Activated T-helper 1 cell treated with anti-CD3 and anti-CD28 coated beads, Interleukin-12 subunit alpha, Interleukin-12 subunit beta, Interleukin-2, Interleukin-4 antibody, amounts not matched to agents 30 ng/mL and 10 ng/mL and 1 ng/mL, durations not matched to agents 14 hours and 24 hours and 36 hours (primary cell): ENCODE data around the gene MARVELD1. TPM values are rescaled to one million over a fixed set of nuclear protein-coding genes. Genes with fewer than 3 reads are reported as not detected.

Source experiments
- DNase-seq: peaks from one replicate; pipeline ENCODE4 v3.0.0; 2021; ENCODE audit warnings: low spot score
- H3K27ac Mint-ChIP-seq: one replicate; pipeline ENCODE4 v1.8.0; 2021; ENCODE audit warnings: mild to moderate bottlenecking, mixed read lengths
- H3K27me3 Mint-ChIP-seq: one replicate; pipeline ENCODE4 v1.8.0; 2022; ENCODE audit warnings: mild to moderate bottlenecking, moderate library complexity, mixed read lengths; ENCODE audit not compliant: insufficient read depth
- H3K36me3 Mint-ChIP-seq: one replicate; pipeline ENCODE4 v1.8.0; 2021; ENCODE audit warnings: low read depth, mixed read lengths
- H3K4me1 Mint-ChIP-seq: one replicate; pipeline ENCODE4 v1.8.0; 2021; ENCODE audit warnings: low read depth, mixed read lengths
- H3K4me3 Mint-ChIP-seq: one replicate; pipeline ENCODE4 v1.8.0; 2021; ENCODE audit warnings: mild to moderate bottlenecking, moderate library complexity, mixed read lengths
- H3K9me3 Mint-ChIP-seq: one replicate; pipeline ENCODE4 v1.8.0; 2021; ENCODE audit warnings: mixed read lengths
- intact Hi-C: fragments of 100-400 bp; cut with micrococcal nuclease; formaldehyde crosslinking; loops from one replicate; pipeline ENCODE4 v1.15.1; 2024
- total RNA-seq: library from RNA; stranded (reverse); gene quantifications from 2 replicates; pipeline ENCODE4 v1.2.3, GENCODE V29; 2022

The MARVELD1 gene
- total RNA-seq, 1 donor from 2014 or later = 3.4 TPM

GRCh38 chr10:97718659-97719142, 5.2 kb downstream of the MARVELD1 start:
- H3K4me3 Mint-ChIP-seq = no peak overlapping the region
- peaks cover 5% of the 10 kb centered on the region for H3K4me1 Mint-ChIP-seq
- no peak overlapping the region for H3K27ac Mint-ChIP-seq
- H3K36me3 Mint-ChIP-seq = peaks cover 6% of the 10 kb centered on the region
- H3K27me3 Mint-ChIP-seq = peaks cover 17% of the 10 kb centered on the region
- intact Hi-C loops = no loop called here
- no peak for DNase-seq
- H3K9me3 Mint-ChIP-seq = no peaks in the 10 kb centered on the region

- no peak overlapping the region for H3K4me3 Mint-ChIP-seq
- H3K36me3 Mint-ChIP-seq = peaks cover 4% of the 10 kb centered on the region
- no peak overlapping the region for H3K27ac Mint-ChIP-seq
- H3K9me3 Mint-ChIP-seq = no peaks in the 10 kb centered on the region
- DNase-seq = no peak
- peaks cover 23% of the 10 kb centered on the region for H3K27me3 Mint-ChIP-seq
- intact Hi-C loops = no loop called here
- H3K4me1 Mint-ChIP-seq = no peaks in the 10 kb centered on the region
These were observed 6.1 kb downstream of the MARVELD1 start for GRCh38 chr10:97719602-97720001.

GRCh38 chr10:97721871-97722780, 8.6 kb downstream of the MARVELD1 start:
- Mint-ChIP-seq H3K9me3 (no peaks in the 10 kb centered on the region), H3K36me3 (no peaks in the 10 kb centered on the region), H3K27me3 (peaks cover 13% of the 10 kb centered on the region), H3K27ac (no peak overlapping the region), H3K4me3 (no peak overlapping the region), H3K4me1 (no peaks in the 10 kb centered on the region)
- intact Hi-C loops = no loop called here
- DNase-seq = no peak

GRCh38 chr10:97723001-97723400, 9.5 kb downstream of the MARVELD1 start:
- intact Hi-C loops = no loop called here
- Mint-ChIP-seq H3K36me3 (no peaks in the 10 kb centered on the region), H3K9me3 (no peaks in the 10 kb centered on the region), H3K4me3 (no peak overlapping the region), H3K4me1 (no peaks in the 10 kb centered on the region), H3K27me3 (peaks cover 11% of the 10 kb centered on the region), H3K27ac (no peak overlapping the region)
- DNase-seq = no peak

DNA sequence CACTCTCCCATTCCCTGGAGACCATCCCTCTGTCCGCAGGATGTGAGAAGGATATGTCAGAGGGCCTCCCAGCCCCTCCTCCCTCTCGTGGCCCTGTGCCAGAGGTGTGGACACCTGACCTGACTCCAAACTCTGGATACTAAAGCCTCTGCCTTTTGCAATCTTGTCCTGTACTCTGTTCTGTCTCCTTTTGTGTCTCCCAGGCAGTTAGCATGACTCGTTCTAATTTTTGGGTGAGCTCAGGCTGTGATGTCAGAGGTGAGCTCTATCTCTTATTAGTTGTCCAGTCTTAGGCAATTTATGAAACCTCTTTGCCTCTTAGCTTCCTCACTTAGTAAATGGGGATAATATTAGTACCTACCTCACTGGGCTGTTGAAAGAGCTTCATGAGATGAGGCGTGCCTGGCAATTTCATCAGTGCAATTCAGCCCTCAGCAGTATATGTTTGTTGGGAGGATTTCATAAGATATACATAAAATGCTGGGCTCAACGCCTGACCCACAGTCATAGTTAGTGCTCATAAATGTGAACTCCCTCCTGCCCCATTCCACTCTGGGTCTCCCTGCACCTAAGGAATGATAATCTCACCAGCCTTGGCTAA, 10.9 kb downstream of the MARVELD1 start:
- Mint-ChIP-seq H3K27ac (no peak overlapping the region), H3K27me3 (peaks cover 12% of the 10 kb centered on the region), H3K4me3 (no peak overlapping the region), H3K9me3 (no peaks in the 10 kb centered on the region), H3K36me3 (no peaks in the 10 kb centered on the region), H3K4me1 (no peaks in the 10 kb centered on the region)
- no peak for DNase-seq
- intact Hi-C loops = no loop called here

DNA sequence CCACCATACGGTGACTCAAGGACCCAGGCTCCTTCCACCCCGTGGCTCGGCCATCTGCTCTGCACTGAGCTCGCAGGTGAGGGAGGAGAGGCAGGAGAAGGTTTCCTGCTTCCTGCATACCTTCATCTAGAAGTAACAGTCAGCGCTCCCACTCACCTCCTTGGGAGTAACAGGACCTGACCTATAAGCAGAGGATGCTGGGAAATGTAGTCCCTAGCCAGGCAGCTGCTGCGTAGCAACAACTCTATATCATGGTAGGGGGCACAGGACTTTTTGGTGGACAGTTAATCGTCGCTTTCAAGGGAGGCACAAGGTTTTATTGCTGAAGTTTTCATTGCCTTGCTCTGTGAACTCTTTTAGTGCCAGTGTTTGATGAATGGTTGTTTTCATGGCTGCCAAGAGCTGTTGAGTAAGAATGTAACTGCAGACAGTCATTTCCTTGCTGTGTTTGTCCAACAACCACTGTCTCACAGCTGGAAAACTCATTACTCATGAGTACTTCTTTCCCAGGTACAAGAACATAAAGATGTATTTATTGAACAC, 13.2 kb downstream of the MARVELD1 start:
- no peaks in the 10 kb centered on the region for H3K36me3 Mint-ChIP-seq
- H3K27me3 Mint-ChIP-seq = peaks cover 12% of the 10 kb centered on the region
- no peaks in the 10 kb centered on the region for H3K4me1 Mint-ChIP-seq
- intact Hi-C loops = loop anchor here (1.0 kb wide), 1 partner anchor 12 kb away; no protein-coding TSS in a partner anchor
- no peak for DNase-seq
- H3K9me3 Mint-ChIP-seq = no peaks in the 10 kb centered on the region
- H3K27ac Mint-ChIP-seq = no peak overlapping the region
- H3K4me3 Mint-ChIP-seq = no peak overlapping the region

- Mint-ChIP-seq H3K4me1 (no peaks in the 10 kb centered on the region), H3K27ac (no peak overlapping the region), H3K36me3 (no peaks in the 10 kb centered on the region), H3K9me3 (no peaks in the 10 kb centered on the region), H3K27me3 (peaks cover 12% of the 10 kb centered on the region), H3K4me3 (no peak overlapping the region)
- intact Hi-C loops = no loop called here
- no peak for DNase-seq
These were observed 15.5 kb downstream of the MARVELD1 start for GRCh38 chr10:97729014-97729413.

DNA sequence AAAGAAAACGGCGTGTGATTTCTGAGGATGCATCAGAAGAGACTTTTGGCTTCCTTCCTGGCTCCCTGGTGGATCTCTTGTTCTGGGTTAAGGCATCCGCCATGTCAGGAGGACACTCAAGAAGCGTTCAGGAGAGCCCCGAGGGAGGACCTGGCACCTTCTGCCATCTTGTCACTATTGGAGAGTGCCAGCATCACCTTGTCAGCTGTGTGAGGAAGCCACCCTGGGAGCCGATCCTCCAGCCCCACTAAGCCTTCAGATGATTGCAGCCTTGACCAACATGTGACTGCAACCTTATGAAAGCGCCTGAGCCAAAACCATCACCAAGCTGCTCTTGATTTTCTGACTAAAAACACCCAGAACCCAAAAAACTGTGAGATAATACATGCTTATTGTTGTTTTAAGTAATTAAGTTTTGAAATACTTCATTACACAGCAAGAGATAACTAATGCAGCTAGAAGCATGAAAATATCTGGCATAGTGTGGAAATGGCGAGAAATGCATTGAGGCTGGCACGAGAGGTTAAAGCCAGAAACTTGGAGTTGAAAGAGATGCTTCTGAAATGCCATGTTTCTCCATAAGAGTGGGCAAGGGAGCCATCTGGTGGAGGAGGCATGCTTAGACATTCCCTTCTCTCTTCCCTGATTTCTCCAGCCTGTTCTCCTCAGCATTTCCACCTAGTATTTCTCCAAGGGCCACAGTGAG, 18.0 kb downstream of the MARVELD1 start:
- no peak overlapping the region for H3K4me3 Mint-ChIP-seq
- no peaks in the 10 kb centered on the region for H3K9me3 Mint-ChIP-seq
- intact Hi-C loops = loop anchor here (1.0 to 2.0 kb wide), 4 partner anchors 22 to 159 kb away; partner anchors contain the start of gene ANKRD2
- no peak for DNase-seq
- H3K4me1 Mint-ChIP-seq = peaks cover 8% of the 10 kb centered on the region
- H3K36me3 Mint-ChIP-seq = no peaks in the 10 kb centered on the region
- H3K27ac Mint-ChIP-seq = no peak overlapping the region
- H3K27me3 Mint-ChIP-seq = peaks cover 1% of the 10 kb centered on the region

DNA sequence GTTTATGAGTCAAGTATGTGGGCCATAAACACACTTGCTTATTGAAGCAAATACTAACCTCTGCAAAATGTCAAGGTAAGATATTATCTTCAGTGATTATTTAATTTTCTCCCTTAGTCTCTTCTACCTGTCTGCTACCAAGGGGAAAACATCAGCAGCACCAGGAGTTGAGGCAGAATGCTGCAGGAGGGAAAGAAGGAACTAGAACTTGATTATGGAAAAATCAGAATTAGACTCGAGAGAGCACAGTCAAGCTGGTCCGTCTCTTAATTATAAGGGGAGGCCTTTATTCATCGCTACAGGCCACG, 18.5 kb downstream of the MARVELD1 start:
- Mint-ChIP-seq H3K27me3 (peaks cover 3% of the 10 kb centered on the region), H3K27ac (no peak overlapping the region)

DNA sequence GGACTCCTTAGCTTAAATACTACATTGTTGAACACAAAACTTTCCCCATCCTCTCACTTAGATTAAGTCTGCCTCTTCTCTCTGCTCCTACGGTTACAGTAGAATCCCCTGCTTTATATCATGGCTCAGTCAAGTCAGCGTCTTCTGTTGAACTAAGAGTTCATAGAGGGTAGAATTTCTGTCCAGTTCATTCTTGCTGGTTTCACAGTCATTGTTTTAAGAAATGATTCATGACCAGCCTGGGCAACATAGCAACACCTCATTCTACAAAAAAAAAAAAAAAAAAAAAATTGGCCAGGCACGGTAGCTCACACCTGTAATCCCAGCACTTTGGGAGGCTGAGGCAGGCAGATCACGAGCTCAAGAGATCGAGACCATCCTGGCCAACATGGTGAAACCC, 19.7 kb downstream of the MARVELD1 start:
- no peak overlapping the region for H3K4me3 Mint-ChIP-seq
- H3K4me1 Mint-ChIP-seq = peaks cover 22% of the 10 kb centered on the region
- intact Hi-C loops = no loop called here
- peaks cover 10% of the 10 kb centered on the region for H3K36me3 Mint-ChIP-seq
- H3K27me3 Mint-ChIP-seq = peaks cover 4% of the 10 kb centered on the region
- H3K9me3 Mint-ChIP-seq = no peaks in the 10 kb centered on the region
- no peak for DNase-seq
- H3K27ac Mint-ChIP-seq = no peak overlapping the region

More for the DNA sequence above, 18.5 kb downstream of the MARVELD1 start:
- no peak overlapping the region for H3K4me3 Mint-ChIP-seq
- H3K4me1 Mint-ChIP-seq = peaks cover 13% of the 10 kb centered on the region
- no peak for DNase-seq
- H3K36me3 Mint-ChIP-seq = peaks cover 2% of the 10 kb centered on the region
- intact Hi-C loops = no loop called here
- H3K9me3 Mint-ChIP-seq = no peaks in the 10 kb centered on the region

GRCh38 chr10:97734021-97734420, 20.5 kb downstream of the MARVELD1 start:
- Mint-ChIP-seq H3K36me3 (peaks cover 10% of the 10 kb centered on the region), H3K4me1 (peaks cover 25% of the 10 kb centered on the region), H3K4me3 (no peak overlapping the region), H3K27ac (no peak overlapping the region), H3K27me3 (peaks cover 4% of the 10 kb centered on the region), H3K9me3 (no peaks in the 10 kb centered on the region)
- intact Hi-C loops = no loop called here
- no peak for DNase-seq

DNA sequence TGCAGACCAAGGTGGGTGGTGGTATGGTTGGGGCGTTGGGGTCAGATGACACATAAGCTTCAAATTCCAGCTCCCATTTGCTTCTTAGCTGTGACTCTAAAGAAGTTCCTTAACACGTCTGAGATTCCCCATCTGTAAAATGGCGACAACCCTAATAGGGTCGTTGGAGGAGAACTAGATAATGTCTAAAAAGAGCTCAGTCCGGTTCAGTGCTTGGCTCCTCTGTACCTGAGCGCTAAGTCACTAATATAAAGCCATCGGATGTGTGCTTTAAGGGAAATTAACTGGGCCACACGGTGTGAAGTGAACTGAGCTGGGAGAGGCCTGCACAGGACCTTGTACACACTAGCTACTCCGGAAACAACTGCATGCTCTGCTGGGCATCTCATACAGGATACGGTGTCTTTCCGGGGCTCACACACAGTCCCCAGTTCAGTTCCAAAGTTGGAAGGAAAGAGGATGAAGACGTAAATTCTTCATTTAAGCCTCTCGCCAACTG, 22.9 kb downstream of the MARVELD1 start:
- Mint-ChIP-seq H3K36me3 (peaks cover 28% of the 10 kb centered on the region), H3K27ac (peak overlapping the region; percentile 100), H3K27me3 (peaks cover 2% of the 10 kb centered on the region), H3K9me3 (no peaks in the 10 kb centered on the region), H3K4me1 (peaks cover 44% of the 10 kb centered on the region), H3K4me3 (peak overlapping the region; percentile 93)
- intact Hi-C loops = loop anchor here (2.0 to 5.0 kb wide), 6 partner anchors 96 to 904 kb away; partner anchors contain the start of genes LCOR, PI4K2A and R3HCC1L
- no peak for DNase-seq
